ENCODE results near the gene KCNK1.

GRCh38 chr1:233673261-233673946 is 59.5 kb downstream of the KCNK1 start:
- no peak for TF ChIP-seq CTCF (IDR thresholded peaks at IDR 0.05 in 4 of 5, conservative IDR thresholded peaks at IDR 0.05 in 1 of 5)
- TF ChIP-seq POLR2A (IDR thresholded peaks at IDR 0.05), result no peak
